Measurements from ENCODE around the gene HLA-DMA. TPM values are rescaled to one million over a fixed set of nuclear protein-coding genes. Genes with fewer than 3 reads are reported as not detected.

Gene HLA-DMA
- total and polyA plus RNA-seq, 2 of the 13 experiments (the other 11 are each of a cell fraction or from before 2014, with no cell fraction given): 0.70 to 0.71 TPM

DNA sequence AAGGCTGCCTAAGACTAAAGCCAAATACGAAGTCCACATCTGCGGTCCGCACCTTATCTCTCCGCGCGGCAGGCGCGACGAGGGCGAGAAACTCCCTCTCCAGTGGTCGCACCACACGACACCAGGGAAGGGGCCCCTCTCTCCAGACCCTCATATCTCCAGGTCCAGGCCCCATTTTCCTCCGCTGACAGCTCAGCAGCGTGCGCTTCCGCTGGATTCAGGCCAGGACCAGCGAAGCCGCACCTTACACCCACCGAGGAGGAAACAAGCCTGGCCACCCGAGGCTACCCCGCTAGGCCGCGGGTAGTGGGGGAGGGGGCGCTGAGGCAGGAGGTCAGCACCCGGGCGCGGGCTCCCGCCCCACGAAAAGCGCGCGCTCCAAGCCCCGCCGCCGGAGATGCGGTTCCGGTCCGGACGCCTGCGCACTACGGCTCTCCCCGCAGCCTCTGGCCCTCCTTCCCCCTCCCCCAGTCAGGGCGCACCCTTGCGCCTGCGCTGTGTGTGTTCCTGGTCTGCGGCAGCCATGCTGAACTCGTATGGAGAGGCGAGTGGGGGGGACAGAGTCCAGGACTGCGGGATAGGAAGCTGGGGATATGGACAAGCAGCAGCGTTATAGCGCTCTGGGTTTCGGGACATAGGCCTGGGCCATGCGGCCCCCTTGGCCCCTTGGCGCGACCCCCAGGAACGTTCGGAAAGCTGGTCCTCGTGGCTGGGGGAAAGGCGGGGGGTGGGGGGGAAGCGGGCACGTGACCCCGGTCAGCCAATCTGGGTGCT, 15.4 kb upstream of the HLA-DMA start, which contains the start of gene BRD2 (continued):
- TF ChIP-seq CAMTA2 (CRISPR knock-in tag; IDR thresholded peaks at IDR 0.05; ENCODE audit: borderline replicate concordance) (no peak), SAFB2 (CRISPR knock-in tag; IDR thresholded peaks at IDR 0.05; ENCODE audit: borderline replicate concordance, low read depth) (peak; percentile 84), SOX13 (IDR thresholded peaks at IDR 0.05) (0 out of 2 replicates have a peak, but pooled peaks have one; percentile 23), SOX13 (CRISPR knock-in tag; conservative IDR thresholded peaks at IDR 0.05 in 1 of 2, IDR thresholded peaks at IDR 0.05 in 1 of 2) (peak in 1 of 2 experiments; percentile 61; a peak in 1 of 4 replicates), NR2F2 (IDR thresholded peaks at IDR 0.05; ENCODE audit: borderline replicate concordance, low read depth) (no peak), ZNF136 (CRISPR knock-in tag; IDR thresholded peaks at IDR 0.05; ENCODE audit: low read depth) (peak; percentile 86), ZNF512 (CRISPR knock-in tag; IDR thresholded peaks at IDR 0.05) (0 out of 2 replicates have a peak, but pooled peaks have one; percentile 34), ATF7-NPFF (CRISPR knock-in tag; IDR thresholded peaks at IDR 0.05; ENCODE audit: low read depth) (peak; percentile 100), MIER3 (CRISPR knock-in tag; IDR thresholded peaks at IDR 0.05; ENCODE audit: borderline replicate concordance) (peak; percentile 76), NCOA2 (CRISPR knock-in tag; IDR thresholded peaks at IDR 0.05) (0 out of 2 replicates have a peak, but pooled peaks have one; percentile 48), U2AF2 (IDR thresholded peaks at IDR 0.05; ENCODE audit: low read depth, low read length) (no peak), KDM3A (CRISPR knock-in tag; IDR thresholded peaks at IDR 0.05; ENCODE audit: low read depth) (peak; percentile 96), ZEB1 (IDR thresholded peaks at IDR 0.05; ENCODE audit: insufficient replicate concordance, low read depth) (no peak), HMGA1 (CRISPR knock-in tag; conservative IDR thresholded peaks at IDR 0.05) (no peak)
- TF ChIP-seq, protein P1, sequence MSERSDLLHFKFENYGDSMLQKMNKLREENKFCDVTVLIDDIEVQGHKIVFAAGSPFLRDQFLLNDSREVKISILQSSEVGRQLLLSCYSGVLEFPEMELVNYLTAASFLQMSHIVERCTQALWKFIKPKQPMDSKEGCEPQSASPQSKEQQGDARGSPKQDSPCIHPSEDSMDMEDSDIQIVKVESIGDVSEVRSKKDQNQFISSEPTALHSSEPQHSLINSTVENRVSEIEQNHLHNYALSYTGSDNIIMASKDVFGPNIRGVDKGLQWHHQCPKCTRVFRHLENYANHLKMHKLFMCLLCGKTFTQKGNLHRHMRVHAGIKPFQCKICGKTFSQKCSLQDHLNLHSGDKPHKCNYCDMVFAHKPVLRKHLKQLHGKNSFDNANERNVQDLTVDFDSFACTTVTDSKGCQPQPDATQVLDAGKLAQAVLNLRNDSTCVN (CRISPR knock-in tag; IDR thresholded peaks at IDR 0.05; ENCODE audit: borderline replicate concordance): peak; percentile 10; the same call in 1 of the 2 replicates
- TF ChIP-seq, protein P2, sequence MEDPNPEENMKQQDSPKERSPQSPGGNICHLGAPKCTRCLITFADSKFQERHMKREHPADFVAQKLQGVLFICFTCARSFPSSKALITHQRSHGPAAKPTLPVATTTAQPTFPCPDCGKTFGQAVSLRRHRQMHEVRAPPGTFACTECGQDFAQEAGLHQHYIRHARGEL (CRISPR knock-in tag; IDR thresholded peaks at IDR 0.05): peak; percentile 71; the same call in 1 of the 2 replicates
- TF ChIP-seq, protein P3, sequence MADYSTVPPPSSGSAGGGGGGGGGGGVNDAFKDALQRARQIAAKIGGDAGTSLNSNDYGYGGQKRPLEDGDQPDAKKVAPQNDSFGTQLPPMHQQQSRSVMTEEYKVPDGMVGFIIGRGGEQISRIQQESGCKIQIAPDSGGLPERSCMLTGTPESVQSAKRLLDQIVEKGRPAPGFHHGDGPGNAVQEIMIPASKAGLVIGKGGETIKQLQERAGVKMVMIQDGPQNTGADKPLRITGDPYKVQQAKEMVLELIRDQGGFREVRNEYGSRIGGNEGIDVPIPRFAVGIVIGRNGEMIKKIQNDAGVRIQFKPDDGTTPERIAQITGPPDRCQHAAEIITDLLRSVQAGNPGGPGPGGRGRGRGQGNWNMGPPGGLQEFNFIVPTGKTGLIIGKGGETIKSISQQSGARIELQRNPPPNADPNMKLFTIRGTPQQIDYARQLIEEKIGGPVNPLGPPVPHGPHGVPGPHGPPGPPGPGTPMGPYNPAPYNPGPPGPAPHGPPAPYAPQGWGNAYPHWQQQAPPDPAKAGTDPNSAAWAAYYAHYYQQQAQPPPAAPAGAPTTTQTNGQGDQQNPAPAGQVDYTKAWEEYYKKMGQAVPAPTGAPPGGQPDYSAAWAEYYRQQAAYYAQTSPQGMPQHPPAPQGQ (CRISPR knock-in tag; IDR thresholded peaks at IDR 0.05; ENCODE audit: borderline replicate concordance): peak; percentile 83; the same call in 1 of the 2 replicates
- TF ChIP-seq, protein P4, sequence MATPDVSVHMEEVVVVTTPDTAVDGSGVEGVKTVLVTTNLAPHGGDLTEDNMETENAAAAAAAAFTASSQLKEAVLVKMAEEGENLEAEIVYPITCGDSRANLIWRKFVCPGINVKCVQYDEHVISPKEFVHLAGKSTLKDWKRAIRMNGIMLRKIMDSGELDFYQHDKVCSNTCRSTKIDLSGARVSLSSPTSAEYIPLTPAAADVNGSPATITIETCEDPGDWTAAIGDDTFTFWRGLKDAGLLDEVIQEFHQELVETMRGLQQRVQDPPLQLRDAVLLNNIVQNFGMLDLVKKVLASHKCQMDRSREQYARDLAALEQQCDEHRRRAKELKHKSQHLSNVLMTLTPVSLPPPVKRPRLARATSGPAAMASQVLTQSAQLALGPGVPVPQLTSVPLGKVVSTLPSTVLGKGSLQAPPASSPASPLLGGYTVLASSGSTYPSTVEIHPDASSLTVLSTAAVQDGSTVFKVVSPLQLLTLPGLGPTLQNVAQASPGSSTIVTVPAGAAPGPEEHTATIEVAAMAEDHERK (CRISPR knock-in tag; IDR thresholded peaks at IDR 0.05; ENCODE audit: low read depth): no peak
- TF ChIP-seq, protein P5, sequence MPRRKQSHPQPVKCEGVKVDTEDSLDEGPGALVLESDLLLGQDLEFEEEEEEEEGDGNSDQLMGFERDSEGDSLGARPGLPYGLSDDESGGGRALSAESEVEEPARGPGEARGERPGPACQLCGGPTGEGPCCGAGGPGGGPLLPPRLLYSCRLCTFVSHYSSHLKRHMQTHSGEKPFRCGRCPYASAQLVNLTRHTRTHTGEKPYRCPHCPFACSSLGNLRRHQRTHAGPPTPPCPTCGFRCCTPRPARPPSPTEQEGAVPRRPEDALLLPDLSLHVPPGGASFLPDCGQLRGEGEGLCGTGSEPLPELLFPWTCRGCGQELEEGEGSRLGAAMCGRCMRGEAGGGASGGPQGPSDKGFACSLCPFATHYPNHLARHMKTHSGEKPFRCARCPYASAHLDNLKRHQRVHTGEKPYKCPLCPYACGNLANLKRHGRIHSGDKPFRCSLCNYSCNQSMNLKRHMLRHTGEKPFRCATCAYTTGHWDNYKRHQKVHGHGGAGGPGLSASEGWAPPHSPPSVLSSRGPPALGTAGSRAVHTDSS (CRISPR knock-in tag; conservative IDR thresholded peaks at IDR 0.05): 0 out of 2 replicates have a peak, but pooled peaks have one; percentile 75
